ENCODE results near the gene ADGRG6. TPM values are rescaled to one million over a fixed set of nuclear protein-coding genes. Genes with fewer than 3 reads are reported as not detected.
A peak's percentile ranks its signal among the peaks of the same experiment; 100 is the strongest.

ADGRG6 gene
- total and polyA plus RNA-seq, 2 experiments from 2014 or later = 2.4 to 8.7 TPM

DNA sequence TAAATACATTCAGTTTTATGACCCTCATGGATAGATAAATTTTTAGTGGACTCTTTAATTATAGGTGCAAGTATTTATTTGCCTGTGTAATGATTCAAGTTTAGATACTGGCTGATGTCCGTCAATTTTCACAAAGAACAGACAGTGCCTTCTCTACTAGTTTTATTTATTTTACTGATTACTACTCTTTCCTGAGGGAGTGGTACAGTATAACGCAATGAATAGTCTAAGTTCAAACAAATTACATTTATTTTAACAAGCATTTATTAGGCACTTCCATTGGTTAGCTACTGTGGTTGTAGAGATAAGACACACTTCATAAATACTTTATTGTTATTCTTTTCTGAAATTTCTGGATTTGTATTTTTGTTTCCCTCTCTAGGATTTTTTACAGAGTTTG is 74.3 kb downstream of the ADGRG6 start:
- H3K9me3 ChIP-seq (ENCODE audit: low read depth) = no peaks in the 10 kb centered on the region
- no peaks in the 10 kb centered on the region for H3K27me3 ChIP-seq
- no peak for DNase-seq (ENCODE audit: low read depth in 1 of 2, low spot score in 1 of 2)
- peak overlapping the region; percentile 96 for H3K27ac ChIP-seq
- TF ChIP-seq, protein P1, sequence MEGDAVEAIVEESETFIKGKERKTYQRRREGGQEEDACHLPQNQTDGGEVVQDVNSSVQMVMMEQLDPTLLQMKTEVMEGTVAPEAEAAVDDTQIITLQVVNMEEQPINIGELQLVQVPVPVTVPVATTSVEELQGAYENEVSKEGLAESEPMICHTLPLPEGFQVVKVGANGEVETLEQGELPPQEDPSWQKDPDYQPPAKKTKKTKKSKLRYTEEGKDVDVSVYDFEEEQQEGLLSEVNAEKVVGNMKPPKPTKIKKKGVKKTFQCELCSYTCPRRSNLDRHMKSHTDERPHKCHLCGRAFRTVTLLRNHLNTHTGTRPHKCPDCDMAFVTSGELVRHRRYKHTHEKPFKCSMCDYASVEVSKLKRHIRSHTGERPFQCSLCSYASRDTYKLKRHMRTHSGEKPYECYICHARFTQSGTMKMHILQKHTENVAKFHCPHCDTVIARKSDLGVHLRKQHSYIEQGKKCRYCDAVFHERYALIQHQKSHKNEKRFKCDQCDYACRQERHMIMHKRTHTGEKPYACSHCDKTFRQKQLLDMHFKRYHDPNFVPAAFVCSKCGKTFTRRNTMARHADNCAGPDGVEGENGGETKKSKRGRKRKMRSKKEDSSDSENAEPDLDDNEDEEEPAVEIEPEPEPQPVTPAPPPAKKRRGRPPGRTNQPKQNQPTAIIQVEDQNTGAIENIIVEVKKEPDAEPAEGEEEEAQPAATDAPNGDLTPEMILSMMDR (IDR thresholded peaks at IDR 0.05; ENCODE audit: low read depth, low read length) = no peak
- H3K4me1 ChIP-seq (ENCODE audit: low read depth) = peaks cover 45% of the 10 kb centered on the region
- no peak overlapping the region for H3K4me3 ChIP-seq
- no peaks in the 10 kb centered on the region for H3K36me3 ChIP-seq

DNA sequence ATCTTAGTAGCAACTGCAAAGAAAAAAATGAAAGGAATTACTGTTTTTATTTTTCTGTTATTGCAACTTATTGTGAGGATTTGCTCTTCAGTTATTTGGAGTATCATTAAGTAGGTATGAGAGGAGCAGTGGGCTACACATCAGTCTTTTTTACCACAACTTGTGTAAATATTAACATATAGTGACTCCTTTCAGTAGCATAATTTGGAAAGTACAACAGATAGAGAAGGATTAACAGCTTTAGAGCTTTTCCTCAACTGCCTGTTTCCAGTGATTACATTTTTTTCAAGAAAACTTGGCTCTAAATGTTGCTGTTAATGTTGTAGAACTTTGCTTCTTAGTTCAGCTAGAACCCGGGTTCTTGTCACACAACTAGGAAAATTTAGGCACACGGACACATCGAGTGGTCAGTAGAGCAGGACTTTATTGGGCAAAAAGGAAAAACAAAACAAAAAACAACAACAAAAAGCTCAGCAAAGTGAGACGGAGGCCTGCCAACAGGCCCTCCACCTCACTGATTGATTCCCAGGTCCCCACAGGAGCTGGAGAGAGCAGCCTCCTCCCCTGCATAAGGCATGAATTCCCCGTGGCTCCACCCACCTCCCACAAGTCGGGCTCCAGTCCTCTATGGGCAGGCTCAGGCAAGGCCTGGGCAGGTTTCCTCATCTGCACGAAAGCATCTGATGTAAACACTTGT is 75.1 kb downstream of the ADGRG6 start:
- DNase-seq (ENCODE audit: low read depth in 1 of 2, low spot score in 1 of 2) = peak; percentile 59 to 65
- Histone ChIP-seq H3K4me1 (ENCODE audit: low read depth) (peaks cover 45% of the 10 kb centered on the region), H3K4me3 (no peak overlapping the region), H3K9me3 (ENCODE audit: low read depth) (no peaks in the 10 kb centered on the region), H3K27me3 (no peaks in the 10 kb centered on the region), H3K36me3 (no peaks in the 10 kb centered on the region), H3K27ac (peak overlapping the region; percentile 96)
- TF ChIP-seq, protein P1 (IDR thresholded peaks at IDR 0.05; ENCODE audit: low read depth, low read length) = no peak

DNA sequence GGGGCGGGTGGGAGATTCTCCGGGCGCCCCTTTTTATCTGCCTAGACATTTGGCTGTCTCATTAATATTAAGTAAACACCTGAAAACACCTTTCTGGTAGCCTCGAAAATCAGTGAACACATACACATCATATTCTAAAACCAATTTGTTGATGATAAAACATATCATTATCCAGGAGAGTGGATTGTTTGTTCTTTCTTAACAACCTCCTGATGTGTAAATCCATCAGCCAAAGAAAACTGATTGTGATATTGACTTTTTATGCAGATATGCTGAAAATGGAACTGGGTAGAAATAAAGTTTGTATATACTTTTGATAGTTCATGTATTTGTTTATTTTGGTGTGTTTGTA is 75.7 kb downstream of the ADGRG6 start:
- TF ChIP-seq, protein P1 (IDR thresholded peaks at IDR 0.05; ENCODE audit: low read depth, low read length) = no peak
- Histone ChIP-seq H3K9me3 (ENCODE audit: low read depth) (no peaks in the 10 kb centered on the region), H3K27me3 (no peaks in the 10 kb centered on the region), H3K4me3 (no peak overlapping the region), H3K4me1 (ENCODE audit: low read depth) (peaks cover 44% of the 10 kb centered on the region), H3K36me3 (no peaks in the 10 kb centered on the region), H3K27ac (peak overlapping the region; percentile 96)
- DNase-seq (ENCODE audit: low read depth in 1 of 2, low spot score in 1 of 2) = no peak

DNA sequence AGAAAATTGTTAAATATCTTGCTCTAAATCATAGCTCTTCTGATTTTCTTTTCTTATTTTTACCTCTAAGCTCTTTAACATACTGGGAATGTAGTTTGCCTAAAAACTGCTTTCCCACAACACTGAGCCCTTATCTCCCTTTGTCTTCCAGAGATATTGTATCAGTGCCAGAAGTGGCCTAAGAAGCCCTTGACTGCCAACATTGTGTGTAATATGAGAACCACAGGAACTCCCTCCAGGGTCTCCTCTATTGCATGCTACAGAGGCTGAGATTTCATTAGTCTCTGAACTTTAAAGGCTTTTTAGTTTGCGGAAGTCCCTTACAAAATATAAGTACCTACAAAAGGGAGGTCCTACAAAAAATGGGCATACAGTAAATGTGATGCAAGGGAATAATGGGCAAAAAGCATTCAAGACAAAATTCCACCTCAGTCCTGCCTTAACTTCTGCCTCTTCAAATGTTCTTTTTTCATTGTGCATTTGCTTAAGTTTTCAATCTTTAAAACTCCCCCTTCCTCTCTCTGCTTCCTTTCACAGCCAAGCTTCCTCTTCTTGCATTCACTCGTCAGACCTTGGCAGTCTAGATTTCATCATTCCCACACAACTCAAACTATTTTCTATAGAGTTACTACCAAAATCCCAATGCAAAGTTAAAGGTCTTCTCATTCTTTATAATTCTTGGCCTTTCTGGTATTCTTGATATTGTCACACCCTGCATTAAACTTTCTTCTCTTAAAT is 76.5 kb downstream of the ADGRG6 start:
- peak; percentile 83 to 96 for DNase-seq (ENCODE audit: low read depth in 1 of 2, low spot score in 1 of 2)
- Histone ChIP-seq H3K36me3 (no peaks in the 10 kb centered on the region), H3K27ac (peak overlapping the region; percentile 96), H3K9me3 (ENCODE audit: low read depth) (no peaks in the 10 kb centered on the region), H3K27me3 (no peaks in the 10 kb centered on the region), H3K4me3 (no peak overlapping the region), H3K4me1 (ENCODE audit: low read depth) (peaks cover 43% of the 10 kb centered on the region)
- TF ChIP-seq, protein P1 (IDR thresholded peaks at IDR 0.05; ENCODE audit: low read depth, low read length) = no peak

DNA sequence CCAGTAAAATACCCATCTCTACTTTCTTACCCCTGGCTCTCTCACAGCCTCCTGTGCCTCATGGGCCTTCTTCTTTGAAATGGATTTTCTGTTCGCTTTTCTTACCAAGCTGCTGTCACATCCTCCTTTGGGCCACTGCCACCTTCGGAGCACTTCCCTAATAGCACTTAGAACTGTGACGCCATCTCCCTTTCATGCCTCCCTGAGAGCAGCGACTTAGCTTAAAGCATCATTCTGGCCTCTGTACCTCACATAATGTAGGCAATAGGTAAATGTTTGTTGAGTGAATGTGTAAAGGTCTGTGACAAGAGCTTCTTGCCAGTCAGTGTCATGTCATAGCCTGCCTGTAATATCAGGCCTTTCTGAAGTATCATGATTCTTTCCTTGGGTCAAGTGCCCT is 78.8 kb downstream of the ADGRG6 start:
- Histone ChIP-seq H3K4me3 (no peak overlapping the region), H3K9me3 (ENCODE audit: low read depth) (no peaks in the 10 kb centered on the region), H3K4me1 (ENCODE audit: low read depth) (peaks cover 44% of the 10 kb centered on the region), H3K36me3 (no peaks in the 10 kb centered on the region), H3K27ac (no peak overlapping the region), H3K27me3 (no peaks in the 10 kb centered on the region)
- TF ChIP-seq, protein P1 (IDR thresholded peaks at IDR 0.05; ENCODE audit: low read depth, low read length) = no peak
- no peak for DNase-seq (ENCODE audit: low read depth in 1 of 2, low spot score in 1 of 2)

Data from cardiac muscle cell (in vitro differentiated cells and primary cell).